Smooth muscle cell (in vitro differentiated cells): ENCODE measurements around the gene MEGF6. TPM values are rescaled to one million over a fixed set of nuclear protein-coding genes. Genes with fewer than 3 reads are reported as not detected.

Experiments used
- DNase-seq: peaks from one replicate; lab custom pipeline; 2025; ENCODE audit not compliant: unreplicated experiment; lab: John Stamatoyannopoulos, UW
- H2AFZ ChIP-seq: fragments of 200-600 bp; sonication (generic); 2 replicates; pipeline ENCODE4 v1.6.0; 2016; ENCODE audit warnings: antibody characterized with exemption, low read depth, mild to moderate bottlenecking
- H3F3A ChIP-seq: fragments of 200-600 bp; sonication (generic); 2 replicates; pipeline ENCODE4 v1.6.0; 2017; ENCODE audit warnings: antibody characterized with exemption, low read depth
- H3K27ac ChIP-seq: fragments of 200-600 bp; sonication (generic); 2 replicates; pipeline ENCODE4 v1.5.1; 2016; ENCODE audit warnings: low read depth, mild to moderate bottlenecking
- H3K27me3 ChIP-seq: fragments of 200-600 bp; sonication (generic); 2 replicates; pipeline ENCODE4 v1.6.1; 2016; ENCODE audit warnings: low read depth, mild to moderate bottlenecking
- H3K36me3 ChIP-seq: fragments of 200-600 bp; sonication (generic); 2 replicates; pipeline ENCODE4 v1.5.1; 2016; ENCODE audit warnings: low read depth
- H3K4me1 ChIP-seq: fragments of 200-600 bp; sonication (generic); 2 replicates; pipeline ENCODE4 v1.5.1; 2016; ENCODE audit warnings: low read depth
- H3K4me2 ChIP-seq: fragments of 200-600 bp; sonication (generic); 2 replicates; pipeline ENCODE4 v1.6.0; 2016; ENCODE audit warnings: mild to moderate bottlenecking
- H3K4me3 ChIP-seq: fragments of 200-600 bp; sonication (generic); 2 replicates; pipeline ENCODE4 v1.5.1; 2016; ENCODE audit warnings: mild to moderate bottlenecking
- H3K79me2 ChIP-seq: fragments of 200-600 bp; sonication (generic); 2 replicates; pipeline ENCODE4 v1.6.0; 2016; ENCODE audit warnings: low read depth, mild to moderate bottlenecking
- H3K9ac ChIP-seq: fragments of 200-600 bp; sonication (generic); 2 replicates; pipeline ENCODE4 v1.6.0; 2016; ENCODE audit warnings: low read depth
- H3K9me3 ChIP-seq: fragments of 200-600 bp; sonication (generic); replicated peaks from 2 replicates; pipeline ENCODE4 v1.5.1; 2016; ENCODE audit warnings: low read depth
- H4K20me1 ChIP-seq: fragments of 200-600 bp; sonication (generic); 2 replicates; pipeline ENCODE4 v1.6.0; 2016; ENCODE audit warnings: low read depth
- CTCF ChIP-seq: fragments of 200-600 bp; sonication (generic); IDR thresholded peaks from 2 replicates; pipeline ENCODE4 v1.5.1; 2017; ENCODE audit warnings: borderline replicate concordance, mild to moderate bottlenecking, antibody characterized with exemption; ENCODE audit not compliant: insufficient read depth, poor library complexity, severe bottlenecking
- WGBS: methylation state at CpG from one replicate; pipeline ENCODE4 v1.1.7; 2016; ENCODE audit warnings: low lambda C conversion rate; 5-methylcytosine and 5-hydroxymethylcytosine counted together
- polyA plus RNA-seq: library from polyadenylated mRNA; unstranded; fragments of >200 nt; fragmentation: Nextera tagmentation; extraction: Ambion mirVana; gene quantifications from 2 replicates; pipeline ENCODE4 v1.2.1, GENCODE V29; 2016
- total RNA-seq: library from RNA; depleted of rRNA; stranded (reverse); fragments of >200 nt; gene quantifications from 2 replicates; pipeline ENCODE4 v1.2.3, GENCODE V29; 2014

Gene MEGF6
- total and polyA plus RNA-seq, 2 experiments from 2014 or later, result 6.5 to 12.8 TPM

GRCh38 chr1:3451994-3452865 is 159.1 kb downstream of the MEGF6 start:
- peaks cover 5% of the 10 kb centered on the region for H3F3A ChIP-seq
- H3K36me3 ChIP-seq, result no peaks in the 10 kb centered on the region
- DNase-seq, result no peak
- TF ChIP-seq CTCF, result no peak
- H3K27ac ChIP-seq, result no peak overlapping the region
- no peak overlapping the region for H3K4me2 ChIP-seq
- H4K20me1 ChIP-seq, result no peaks in the 10 kb centered on the region
- H3K27me3 ChIP-seq, result no peaks in the 10 kb centered on the region
- no peaks in the 10 kb centered on the region for H3K4me1 ChIP-seq
- WGBS, result 88% methylated on average over 23 of the region's 23 CpGs
- no peak overlapping the region for H3K9ac ChIP-seq
- H3K4me3 ChIP-seq, result no peak overlapping the region
- no peaks in the 10 kb centered on the region for H3K79me2 ChIP-seq
- H3K9me3 ChIP-seq, result no peaks in the 10 kb centered on the region
- H2AFZ ChIP-seq, result no peak overlapping the region

GRCh38 chr1:3450983-3451382 is 160.3 kb downstream of the MEGF6 start:
- H3K79me2 ChIP-seq, result no peaks in the 10 kb centered on the region
- H3K9ac ChIP-seq, result no peak overlapping the region
- no peaks in the 10 kb centered on the region for H3K4me1 ChIP-seq
- no peak for DNase-seq
- no peak for TF ChIP-seq CTCF
- no peak overlapping the region for H2AFZ ChIP-seq
- H3K36me3 ChIP-seq, result no peaks in the 10 kb centered on the region
- WGBS, result 86% methylated on average over 12 of the region's 12 CpGs
- H3K27ac ChIP-seq, result no peak overlapping the region
- H3K4me2 ChIP-seq, result no peak overlapping the region
- H3K4me3 ChIP-seq, result no peak overlapping the region
- H4K20me1 ChIP-seq, result no peaks in the 10 kb centered on the region
- H3K9me3 ChIP-seq, result no peaks in the 10 kb centered on the region
- no peaks in the 10 kb centered on the region for H3K27me3 ChIP-seq
- H3F3A ChIP-seq, result peaks cover 2% of the 10 kb centered on the region

- H3K36me3 ChIP-seq, result no peaks in the 10 kb centered on the region
- H2AFZ ChIP-seq, result no peak overlapping the region
- WGBS, result 76% methylated on average over 9 of the region's 9 CpGs
- no peaks in the 10 kb centered on the region for H3K27me3 ChIP-seq
- no peaks in the 10 kb centered on the region for H3K79me2 ChIP-seq
- H3K9ac ChIP-seq, result no peak overlapping the region
- no peaks in the 10 kb centered on the region for H3K9me3 ChIP-seq
- no peak overlapping the region for H3K4me2 ChIP-seq
- H4K20me1 ChIP-seq, result no peaks in the 10 kb centered on the region
- no peak overlapping the region for H3K27ac ChIP-seq
- DNase-seq, result no peak
- no peak for TF ChIP-seq CTCF
- no peaks in the 10 kb centered on the region for H3K4me1 ChIP-seq
- peaks cover 2% of the 10 kb centered on the region for H3F3A ChIP-seq
- no peak overlapping the region for H3K4me3 ChIP-seq
These were observed 161.0 kb downstream of the MEGF6 start for GRCh38 chr1:3450202-3450863.

GRCh38 chr1:3444736-3445135 is 166.6 kb downstream of the MEGF6 start:
- H3F3A ChIP-seq, result no peaks in the 10 kb centered on the region
- H3K4me3 ChIP-seq, result no peak overlapping the region
- H3K36me3 ChIP-seq, result no peaks in the 10 kb centered on the region
- H3K9me3 ChIP-seq, result no peaks in the 10 kb centered on the region
- 83% methylated on average over 9 of the region's 10 CpGs for WGBS
- no peak for TF ChIP-seq CTCF
- no peak overlapping the region for H3K4me2 ChIP-seq
- no peaks in the 10 kb centered on the region for H3K27me3 ChIP-seq
- no peak overlapping the region for H3K27ac ChIP-seq
- no peak overlapping the region for H3K9ac ChIP-seq
- no peaks in the 10 kb centered on the region for H3K79me2 ChIP-seq
- DNase-seq, result no peak
- H3K4me1 ChIP-seq, result no peaks in the 10 kb centered on the region
- H2AFZ ChIP-seq, result no peak overlapping the region
- H4K20me1 ChIP-seq, result no peaks in the 10 kb centered on the region
